PC-3 (cell line): ENCODE measurements around the gene ZNF562. TPM values are rescaled to one million over a fixed set of nuclear protein-coding genes. Genes with fewer than 3 reads are reported as not detected.
"Not testable (repeated sequence)": the region's sequence is repeated elsewhere in the genome, so short reads cannot be mapped to it uniquely, and the experiment has no call there.

Experiments used
- ATAC-seq: fragments of 200-7000 bp; cut with Tn5 transposase; 2 replicates; pipeline ENCODE4 v1.9.1; 2020; ENCODE audit warnings: mild to moderate bottlenecking, moderate library complexity
- BruUV-seq: library from RNA; stranded (reverse); fragments of 400-500 nt; replicated peaks from 2 replicates; lab custom pipeline; 2021; lab: Mats Ljungman, UMichigan
- CTCF ChIA-PET: fragments of 300-600 bp; sonication (Branson Sonifier 250); formaldehyde crosslinking; loops from one replicate; lab custom pipeline; 2022; ENCODE audit warnings: antibody characterized with exemption; lab: Charles Lee
- POLR2A ChIA-PET: fragments of 300-600 bp; sonication (Branson Sonifier 250); formaldehyde crosslinking; loops from one replicate; lab custom pipeline; 2022; ENCODE audit warnings: antibody characterized with exemption; ENCODE audit not compliant: unreplicated experiment; lab: Charles Lee
- DNase-seq: peaks from one replicate; pipeline ENCODE4 v3.0.0-alpha.2; 2015
- H2AFZ ChIP-seq: fragments of 300-600 bp; sonication (generic); 2 replicates; pipeline ENCODE4 v1.6.0; 2016; ENCODE audit warnings: antibody characterized with exemption, low read length
- H3F3A ChIP-seq: fragments of 300-600 bp; sonication (generic); one replicate; pipeline ENCODE4 v1.6.0; 2017; ENCODE audit warnings: antibody characterized with exemption, low read length, control low read depth, mild to moderate bottlenecking; ENCODE audit not compliant: unreplicated experiment
- H3K27ac ChIP-seq: fragments of 300-600 bp; sonication (generic); 2 replicates; pipeline ENCODE4 v1.5.1; 2016; ENCODE audit warnings: mild to moderate bottlenecking, low read length
- H3K27me3 ChIP-seq: fragments of 300-600 bp; sonication (generic); 2 replicates; pipeline ENCODE4 v1.6.1; 2016; ENCODE audit warnings: low read length, mixed read lengths
- H3K36me3 ChIP-seq: fragments of 300-600 bp; sonication (generic); 2 replicates; pipeline ENCODE4 v1.6.1; 2016; ENCODE audit warnings: low read depth, mixed run types, low read length, mixed read lengths
- H3K4me1 ChIP-seq: fragments of 300-600 bp; sonication (generic); 2 replicates; pipeline ENCODE4 v1.5.1; 2016; ENCODE audit warnings: low read length; ENCODE audit not compliant: insufficient read depth
- H3K4me2 ChIP-seq: fragments of 300-600 bp; sonication (generic); 2 replicates; pipeline ENCODE4 v1.6.0; 2016; ENCODE audit warnings: low read length
- H3K4me3 ChIP-seq: fragments of 300-600 bp; sonication (generic); 2 replicates; pipeline ENCODE4 v1.5.1; 2016; ENCODE audit warnings: mild to moderate bottlenecking, low read length, mixed read lengths
- H3K79me2 ChIP-seq: fragments of 300-600 bp; sonication (generic); 2 replicates; pipeline ENCODE4 v1.6.1; 2017; ENCODE audit warnings: low read length, mixed read lengths
- H3K9ac ChIP-seq: fragments of 300-600 bp; sonication (generic); 2 replicates; pipeline ENCODE4 v1.6.0; 2016; ENCODE audit warnings: mild to moderate bottlenecking, low read length
- H3K9me2 ChIP-seq: fragments of 300-600 bp; sonication (generic); replicated peaks from 2 replicates; pipeline ENCODE4 v1.6.1; 2016; ENCODE audit warnings: mixed run types, low read length, mixed read lengths
- H3K9me3 ChIP-seq: fragments of 300-600 bp; sonication (generic); 2 replicates; pipeline ENCODE4 v1.6.1; 2016; ENCODE audit warnings: low read length, mixed read lengths
- H4K20me1 ChIP-seq: fragments of 300-600 bp; sonication (generic); 2 replicates; pipeline ENCODE4 v1.6.1; 2016; ENCODE audit warnings: low read length, mixed read lengths
- CTCF ChIP-seq: fragments of 300-600 bp; sonication (generic); conservative IDR thresholded peaks from 2 replicates; pipeline ENCODE4 v1.5.1; 2017; ENCODE audit warnings: antibody characterized with exemption, low read depth, mild to moderate bottlenecking, low read length
- EZH2 ChIP-seq: fragments of 300-600 bp; sonication (generic); IDR thresholded peaks from one replicate; pipeline ENCODE4 v1.6.1; 2017; ENCODE audit warnings: antibody characterized with exemption, mild to moderate bottlenecking, low read length; ENCODE audit not compliant: unreplicated experiment
- EZH2phosphoT487 ChIP-seq: fragments of 300-600 bp; sonication (generic); IDR thresholded peaks from 2 replicates; pipeline ENCODE4 v1.6.1; 2018; ENCODE audit warnings: mild to moderate bottlenecking, antibody characterized with exemption, low read length, borderline replicate concordance
- intact Hi-C: fragments of 100-400 bp; cut with micrococcal nuclease; formaldehyde crosslinking; loops from 2 replicates; pipeline ENCODE4 v1.9.0; 2023
- total RNA-seq: library from RNA; depleted of rRNA; stranded (reverse); fragments of >200 nt; gene quantifications from 2 replicates; pipeline ENCODE4 v1.2.3, GENCODE V29; 2014

ZNF562 gene
- total RNA-seq, 1 experiment from 2014 or later, result 26.0 TPM

DNA sequence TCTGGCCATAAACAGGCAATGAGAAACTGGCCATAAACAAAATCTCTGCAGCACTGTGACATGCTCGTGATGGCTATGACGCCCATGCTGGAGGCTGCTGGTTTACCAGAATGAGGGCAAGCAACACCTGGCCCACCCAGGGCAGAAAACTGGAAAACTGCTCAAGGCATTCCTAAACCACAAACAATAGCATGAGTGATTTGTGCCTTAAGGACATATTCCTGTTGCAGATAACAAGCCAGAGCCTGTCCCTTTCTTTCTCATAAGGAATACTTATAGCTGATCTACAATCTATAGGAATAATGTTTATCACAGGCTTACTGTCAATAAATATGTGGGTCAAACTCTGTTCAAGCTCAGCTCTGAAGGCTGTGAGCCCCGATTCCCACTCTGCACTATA, 23.4 kb downstream of the ZNF562 start:
- H3K4me3 ChIP-seq, intact Hi-C loops, H3K27ac ChIP-seq, H2AFZ ChIP-seq, H4K20me1 ChIP-seq, ATAC-seq, POLR2A ChIA-PET, H3K27me3 ChIP-seq, H3K4me1 ChIP-seq, H3K9me2 ChIP-seq, CTCF ChIA-PET, H3K4me2 ChIP-seq, DNase-seq, H3K9ac ChIP-seq, H3F3A ChIP-seq, BruUV-seq: not testable (repeated sequence)
- peaks cover 14% of the 10 kb centered on the region; the same call in 1 of the 2 replicates for H3K79me2 ChIP-seq
- H3K36me3 ChIP-seq, result peaks cover 72% of the 10 kb centered on the region
- H3K9me3 ChIP-seq, result peaks cover 44% of the 10 kb centered on the region

- intact Hi-C loops, result no loop called here
- no peak overlapping the region for H3K4me2 ChIP-seq
- H3F3A ChIP-seq, result no peaks in the 10 kb centered on the region
- no peak overlapping the region for H3K9ac ChIP-seq
- no peak overlapping the region for H3K4me3 ChIP-seq
- ATAC-seq (no peak), DNase-seq (no peak)
- TF ChIP-seq EZH2, result no peak
- TF ChIP-seq EZH2phosphoT487, result no peak
- no peak for TF ChIP-seq CTCF
- H3K4me1 ChIP-seq, result no peaks in the 10 kb centered on the region
- peaks cover 43% of the 10 kb centered on the region for H3K9me3 ChIP-seq
- H3K27ac ChIP-seq, result no peak overlapping the region
- POLR2A ChIA-PET, result no interaction called here
- H2AFZ ChIP-seq, result no peak overlapping the region
- no peaks in the 10 kb centered on the region for H3K27me3 ChIP-seq
- peaks cover 14% of the 10 kb centered on the region; the same call in 1 of the 2 replicates for H3K79me2 ChIP-seq
- CTCF ChIA-PET, result no interaction called here
- H3K36me3 ChIP-seq, result peaks cover 63% of the 10 kb centered on the region
- no peaks in the 10 kb centered on the region for H3K9me2 ChIP-seq
- BruUV-seq, result no TSS peak
- H4K20me1 ChIP-seq, result no peaks in the 10 kb centered on the region
Observed at GRCh38 chr19:9650345-9650744, 24.6 kb downstream of the ZNF562 start.

DNA sequence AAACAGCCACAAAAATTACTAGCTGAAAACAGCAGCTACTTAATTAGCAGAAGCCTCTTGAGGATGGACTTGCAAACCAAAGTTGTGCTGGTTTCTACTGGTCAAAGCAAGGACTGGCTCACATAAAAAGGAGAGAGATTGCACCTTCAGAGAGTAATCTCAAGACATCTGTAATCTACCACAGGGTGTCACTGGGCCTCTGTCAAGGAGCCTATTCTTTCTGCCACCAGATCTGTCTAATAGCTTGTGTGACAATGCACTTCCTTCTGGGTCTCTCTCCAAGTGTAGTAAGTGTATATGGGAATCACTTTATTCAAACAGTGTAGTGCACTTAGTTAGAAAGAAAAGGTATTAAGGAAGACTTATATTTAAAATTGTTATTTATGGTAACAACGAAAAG, 29.4 kb downstream of the ZNF562 start:
- peaks cover 9% of the 10 kb centered on the region for H3K4me1 ChIP-seq
- POLR2A ChIA-PET, result no interaction called here
- peaks cover 5% of the 10 kb centered on the region; the same call in 1 of the 2 replicates for H3K9me3 ChIP-seq
- peak; percentile 18 for DNase-seq
- H3K79me2 ChIP-seq, result no peaks in the 10 kb centered on the region
- no TSS peak for BruUV-seq
- H2AFZ ChIP-seq, result no peak overlapping the region
- no peaks in the 10 kb centered on the region for H3K9me2 ChIP-seq
- H3K9ac ChIP-seq, result no peak overlapping the region
- peak; percentile 35; the same call in 1 of the 2 replicates for ATAC-seq
- H3K4me3 ChIP-seq, result no peak overlapping the region
- no peak overlapping the region for H3K4me2 ChIP-seq
- peaks cover 21% of the 10 kb centered on the region for H3K36me3 ChIP-seq
- CTCF ChIA-PET, result no interaction called here
- intact Hi-C loops, result no loop called here
- no peaks in the 10 kb centered on the region for H4K20me1 ChIP-seq
- TF ChIP-seq EZH2 (no peak), EZH2phosphoT487 (no peak), CTCF (no peak; the same call in 1 of the 2 replicates)
- no peak overlapping the region for H3K27ac ChIP-seq
- no peaks in the 10 kb centered on the region for H3K27me3 ChIP-seq
- no peaks in the 10 kb centered on the region for H3F3A ChIP-seq
